ENCODE measurements around the gene POLR2J.

- TF ChIP-seq CTCF (IDR thresholded peaks at IDR 0.05) (no peak), POLR2A (IDR thresholded peaks at IDR 0.05) (no peak)
Observed at GRCh38 chr7:102432442-102433218, 46.1 kb downstream of the POLR2J start.
